RWPE2 (cell line): ENCODE results near the gene OPRD1.
A peak's percentile ranks its signal among the peaks of the same experiment; 100 is the strongest.
"Not testable (repeated sequence)": the region's sequence is repeated elsewhere in the genome, so short reads cannot be mapped to it uniquely, and the experiment has no call there.

Experiments used
- ATAC-seq: fragments of 200-7000 bp; cut with Tn5 transposase; 3 replicates; pipeline ENCODE4 v1.9.1; 2021; ENCODE audit warnings: low read depth
- DNase-seq: peaks from one replicate; pipeline ENCODE4 v3.0.0-alpha.2; 2020; ENCODE audit warnings: low spot score
- H3K27ac ChIP-seq: fragments of 450-650 bp; 2 replicates; pipeline ENCODE4 v1.5.1; 2017; ENCODE audit warnings: mild to moderate bottlenecking; ENCODE audit not compliant: poor library complexity, severe bottlenecking
- H3K27me3 ChIP-seq: fragments of 250-450 bp; sonication (Bioruptor Pico); 2 replicates; pipeline ENCODE4 v1.5.1; 2021; ENCODE audit warnings: mild to moderate bottlenecking, moderate library complexity; ENCODE audit not compliant: insufficient read depth, poor library complexity, severe bottlenecking
- H3K36me3 ChIP-seq: fragments of 250-450 bp; sonication (Bioruptor Pico); 2 replicates; pipeline ENCODE4 v1.5.1; 2020; ENCODE audit warnings: low read depth, mild to moderate bottlenecking, moderate library complexity
- H3K4me1 ChIP-seq: fragments of 250-450 bp; sonication (Bioruptor Pico); 2 replicates; pipeline ENCODE4 v1.5.1; 2021; ENCODE audit warnings: mild to moderate bottlenecking, moderate library complexity; ENCODE audit not compliant: insufficient read depth, poor library complexity, severe bottlenecking
- H3K4me3 ChIP-seq: fragments of 250-450 bp; sonication (Bioruptor Pico); 2 replicates; pipeline ENCODE4 v1.5.1; 2021; ENCODE audit warnings: mild to moderate bottlenecking, moderate library complexity; ENCODE audit not compliant: severe bottlenecking
- H3K9me3 ChIP-seq: fragments of 250-450 bp; sonication (Bioruptor Pico); 2 replicates; pipeline ENCODE4 v1.5.1; 2021; ENCODE audit warnings: mild to moderate bottlenecking, moderate library complexity; ENCODE audit not compliant: severe bottlenecking
- TF ChIP-seq, protein P1 (sequence below): fragments of 450-650 bp; IDR thresholded peaks from one replicate; pipeline ENCODE4 v1.5.1; 2017; ENCODE audit warnings: mild to moderate bottlenecking, moderate library complexity; ENCODE audit not compliant: poor library complexity, severe bottlenecking

Gene OPRD1

DNA sequence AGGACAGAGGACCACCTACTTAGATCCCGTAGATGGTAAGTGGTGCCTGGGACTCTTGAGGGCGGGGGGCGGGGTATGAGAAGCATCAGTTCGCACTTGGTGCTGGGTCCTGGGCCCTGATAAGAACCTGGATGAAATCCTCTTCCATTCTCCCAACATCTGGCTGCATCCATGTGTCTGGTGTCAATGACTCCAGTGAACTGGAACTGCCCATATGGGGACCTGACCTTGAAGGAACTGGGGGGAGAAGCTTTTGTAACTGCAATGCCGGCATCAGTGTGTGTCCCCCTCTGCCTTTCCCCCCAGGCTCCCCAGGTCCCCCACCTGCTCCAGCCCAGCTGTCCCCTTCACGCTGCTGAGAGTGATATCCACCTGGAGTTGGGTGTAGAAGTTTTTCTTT, 52.7 kb downstream of the OPRD1 start:
- TF ChIP-seq, protein P1, sequence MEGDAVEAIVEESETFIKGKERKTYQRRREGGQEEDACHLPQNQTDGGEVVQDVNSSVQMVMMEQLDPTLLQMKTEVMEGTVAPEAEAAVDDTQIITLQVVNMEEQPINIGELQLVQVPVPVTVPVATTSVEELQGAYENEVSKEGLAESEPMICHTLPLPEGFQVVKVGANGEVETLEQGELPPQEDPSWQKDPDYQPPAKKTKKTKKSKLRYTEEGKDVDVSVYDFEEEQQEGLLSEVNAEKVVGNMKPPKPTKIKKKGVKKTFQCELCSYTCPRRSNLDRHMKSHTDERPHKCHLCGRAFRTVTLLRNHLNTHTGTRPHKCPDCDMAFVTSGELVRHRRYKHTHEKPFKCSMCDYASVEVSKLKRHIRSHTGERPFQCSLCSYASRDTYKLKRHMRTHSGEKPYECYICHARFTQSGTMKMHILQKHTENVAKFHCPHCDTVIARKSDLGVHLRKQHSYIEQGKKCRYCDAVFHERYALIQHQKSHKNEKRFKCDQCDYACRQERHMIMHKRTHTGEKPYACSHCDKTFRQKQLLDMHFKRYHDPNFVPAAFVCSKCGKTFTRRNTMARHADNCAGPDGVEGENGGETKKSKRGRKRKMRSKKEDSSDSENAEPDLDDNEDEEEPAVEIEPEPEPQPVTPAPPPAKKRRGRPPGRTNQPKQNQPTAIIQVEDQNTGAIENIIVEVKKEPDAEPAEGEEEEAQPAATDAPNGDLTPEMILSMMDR, result no peak
- DNase-seq (no peak), ATAC-seq (no peak)
- no peak overlapping the region for H3K4me3 ChIP-seq
- H3K27ac ChIP-seq, result no peak overlapping the region
- no peaks in the 10 kb centered on the region for H3K27me3 ChIP-seq
- no peaks in the 10 kb centered on the region for H3K4me1 ChIP-seq
- H3K36me3 ChIP-seq, result no peaks in the 10 kb centered on the region
- H3K9me3 ChIP-seq, result no peaks in the 10 kb centered on the region

DNA sequence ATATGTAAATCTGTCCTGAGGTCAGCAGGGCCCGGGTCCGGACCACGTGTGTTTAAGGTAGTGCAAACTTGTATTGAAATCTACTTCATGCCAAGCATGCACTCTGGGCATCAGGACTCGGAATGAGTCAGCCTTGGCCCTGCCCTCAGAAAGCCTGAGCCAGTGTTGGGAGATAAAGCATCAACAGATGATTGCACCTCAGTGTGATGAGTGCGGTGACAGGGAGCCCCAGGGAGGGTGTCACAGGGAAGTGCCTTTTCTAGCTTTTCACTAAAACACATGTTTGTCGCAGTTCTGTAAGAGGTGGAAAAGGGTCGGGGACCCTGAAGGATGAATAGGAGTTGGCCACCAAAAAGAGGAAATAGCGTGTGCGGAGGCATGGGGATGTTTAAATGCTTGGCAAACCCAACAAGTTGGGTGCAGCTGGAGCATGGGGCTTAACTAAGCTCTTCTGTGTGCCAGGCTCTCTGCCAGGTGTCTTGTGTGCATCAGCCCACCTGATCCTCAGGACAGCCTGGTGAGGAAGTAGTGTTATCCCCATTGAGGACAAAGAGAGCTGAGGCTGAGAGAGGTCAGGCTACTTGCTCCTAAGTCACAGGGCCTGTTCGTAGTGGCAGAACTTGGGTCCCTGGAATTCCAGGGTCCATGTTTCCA, 54.2 kb downstream of the OPRD1 start:
- TF ChIP-seq, protein P1, result no peak
- Histone ChIP-seq H3K9me3 (no peaks in the 10 kb centered on the region), H3K4me1 (no peaks in the 10 kb centered on the region), H3K36me3 (no peaks in the 10 kb centered on the region), H3K4me3 (no peak overlapping the region), H3K27ac (no peak overlapping the region), H3K27me3 (no peaks in the 10 kb centered on the region)
- peak; percentile 53; the same call in 2 of the 3 replicates for ATAC-seq
- DNase-seq, result no peak

DNA sequence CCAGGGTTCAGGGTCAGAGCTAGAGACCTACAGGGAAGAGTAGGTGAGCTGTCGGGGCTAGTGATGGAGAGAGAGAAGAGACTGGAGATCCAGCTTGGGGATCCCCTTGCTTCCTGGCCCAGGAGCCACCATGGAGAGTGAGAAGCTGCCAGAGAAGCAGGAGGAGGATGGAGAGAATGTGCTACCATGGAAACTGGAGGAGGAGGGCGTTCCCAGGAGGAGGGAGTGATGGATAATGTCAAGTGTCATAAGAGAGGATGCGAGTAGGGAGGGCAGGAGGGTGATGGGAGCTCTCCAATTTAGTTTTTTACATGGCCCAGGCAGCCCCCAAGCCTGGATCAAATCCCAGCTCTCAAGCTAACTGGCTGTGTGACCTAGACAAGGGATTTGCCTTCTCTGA, 55.9 kb downstream of the OPRD1 start:
- DNase-seq, result no peak
- Histone ChIP-seq H3K27me3 (no peaks in the 10 kb centered on the region), H3K9me3 (no peaks in the 10 kb centered on the region), H3K36me3 (no peaks in the 10 kb centered on the region), H3K4me3 (no peak overlapping the region), H3K4me1 (no peaks in the 10 kb centered on the region), H3K27ac (no peak overlapping the region)
- no peak for ATAC-seq
- TF ChIP-seq, protein P1, result no peak

DNA sequence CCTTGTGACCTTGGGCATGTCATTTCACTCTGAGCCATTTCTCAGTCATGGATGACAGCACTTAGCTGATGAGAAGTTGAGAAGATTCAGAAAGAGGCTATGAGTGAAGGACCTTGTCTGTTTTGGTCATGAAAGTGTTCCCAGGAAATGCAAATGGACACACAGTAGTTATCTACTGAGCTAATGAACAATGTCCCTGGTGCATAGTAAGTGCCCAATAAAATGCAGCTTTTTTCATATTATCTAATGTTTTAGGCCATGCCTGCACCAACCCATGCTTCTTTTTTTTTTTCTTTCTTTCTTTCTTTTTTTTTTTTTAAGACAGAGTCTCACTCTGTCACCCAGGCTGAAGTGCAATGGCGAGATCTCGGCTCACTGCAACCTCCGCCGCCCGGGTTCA, 58.0 kb downstream of the OPRD1 start:
- Histone ChIP-seq H3K36me3 (no peaks in the 10 kb centered on the region), H3K4me1 (peaks cover 3% of the 10 kb centered on the region), H3K27me3 (no peaks in the 10 kb centered on the region), H3K9me3 (no peaks in the 10 kb centered on the region), H3K27ac (no peak overlapping the region), H3K4me3 (no peak overlapping the region)
- no peak for ATAC-seq
- TF ChIP-seq, protein P1, result no peak
- DNase-seq, result no peak

DNA sequence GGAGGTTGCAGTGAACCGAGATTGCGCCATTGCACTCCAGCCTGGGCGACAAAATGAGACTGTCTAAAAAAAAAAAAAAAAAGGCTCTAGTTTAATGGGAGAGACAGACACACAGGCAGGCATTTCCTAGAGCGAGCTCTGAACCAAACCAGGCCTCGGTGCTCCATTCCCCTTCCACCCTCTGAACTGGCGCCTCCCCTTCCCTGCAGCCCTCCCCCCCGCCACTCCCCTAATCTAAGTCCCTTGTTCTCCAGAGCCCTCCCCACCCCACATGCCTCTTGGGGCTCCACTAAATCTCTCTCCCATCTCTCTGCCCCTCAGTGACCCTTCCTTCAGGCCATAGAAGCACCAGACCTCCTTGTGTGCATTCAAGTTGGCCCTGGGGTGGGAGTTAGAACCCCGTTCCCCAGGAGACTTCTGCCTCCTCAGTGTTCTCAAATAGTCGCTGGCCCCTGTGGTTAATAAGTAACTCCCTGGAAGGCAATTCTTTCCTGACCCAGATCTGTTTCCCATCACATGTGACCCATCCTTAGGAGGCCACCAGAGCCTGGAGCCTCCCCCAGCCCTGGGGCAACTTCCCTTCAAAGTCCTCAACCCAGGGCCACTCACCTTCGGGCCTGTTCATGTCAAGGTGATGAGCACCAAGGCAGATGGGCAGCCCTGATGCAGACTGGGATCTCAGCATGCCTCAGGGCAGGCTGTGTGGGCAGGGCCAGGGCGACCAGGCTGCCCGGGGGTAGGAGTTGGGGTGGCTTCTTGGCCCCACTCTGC, 59.8 kb downstream of the OPRD1 start:
- H3K27ac ChIP-seq, result no peak overlapping the region
- ATAC-seq, result no peak

DNA sequence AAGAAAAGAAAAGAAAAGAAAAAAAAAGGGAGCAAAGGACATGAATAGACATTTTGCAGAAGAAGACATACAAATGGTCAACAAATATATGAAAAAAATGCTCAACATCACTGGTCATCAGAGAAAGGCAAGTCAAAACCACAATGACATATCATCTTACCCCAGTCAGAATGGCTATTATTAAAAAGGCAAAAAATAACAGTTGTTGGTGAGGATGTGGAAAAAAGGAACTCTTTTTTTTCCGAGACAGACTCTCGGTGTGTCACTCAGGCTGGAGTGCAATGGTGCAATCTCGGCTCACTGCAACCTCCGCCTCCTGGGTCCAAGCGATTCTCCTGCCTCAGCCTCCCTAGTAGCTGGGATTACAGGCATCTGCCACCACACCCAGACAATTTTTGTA, 63.2 kb downstream of the OPRD1 start:
- not testable (repeated sequence) for H3K9me3 ChIP-seq, DNase-seq, H3K36me3 ChIP-seq, H3K27ac ChIP-seq, H3K4me3 ChIP-seq, H3K27me3 ChIP-seq, H3K4me1 ChIP-seq, ATAC-seq

More for the DNA sequence above, 59.8 kb downstream of the OPRD1 start:
- no peaks in the 10 kb centered on the region for H3K36me3 ChIP-seq
- DNase-seq, result no peak
- no peaks in the 10 kb centered on the region for H3K27me3 ChIP-seq
- no peaks in the 10 kb centered on the region for H3K9me3 ChIP-seq
- TF ChIP-seq, protein P1, result no peak
- no peak overlapping the region for H3K4me3 ChIP-seq
- peaks cover 3% of the 10 kb centered on the region for H3K4me1 ChIP-seq
